HG03097 (cell line): ENCODE data around the gene EPAS1.

ENCODE experiments used
- ATAC-seq: cut with Tn5 transposase; IDR thresholded peaks from one replicate; pipeline ENCODE4 v1.9.1; 2021; ENCODE audit not compliant: unreplicated experiment, low FRiP score

The EPAS1 gene

GRCh38 chr2:46317094-46317486 lies 19.9 kb downstream of the EPAS1 start:
- ATAC-seq, result no peak

DNA sequence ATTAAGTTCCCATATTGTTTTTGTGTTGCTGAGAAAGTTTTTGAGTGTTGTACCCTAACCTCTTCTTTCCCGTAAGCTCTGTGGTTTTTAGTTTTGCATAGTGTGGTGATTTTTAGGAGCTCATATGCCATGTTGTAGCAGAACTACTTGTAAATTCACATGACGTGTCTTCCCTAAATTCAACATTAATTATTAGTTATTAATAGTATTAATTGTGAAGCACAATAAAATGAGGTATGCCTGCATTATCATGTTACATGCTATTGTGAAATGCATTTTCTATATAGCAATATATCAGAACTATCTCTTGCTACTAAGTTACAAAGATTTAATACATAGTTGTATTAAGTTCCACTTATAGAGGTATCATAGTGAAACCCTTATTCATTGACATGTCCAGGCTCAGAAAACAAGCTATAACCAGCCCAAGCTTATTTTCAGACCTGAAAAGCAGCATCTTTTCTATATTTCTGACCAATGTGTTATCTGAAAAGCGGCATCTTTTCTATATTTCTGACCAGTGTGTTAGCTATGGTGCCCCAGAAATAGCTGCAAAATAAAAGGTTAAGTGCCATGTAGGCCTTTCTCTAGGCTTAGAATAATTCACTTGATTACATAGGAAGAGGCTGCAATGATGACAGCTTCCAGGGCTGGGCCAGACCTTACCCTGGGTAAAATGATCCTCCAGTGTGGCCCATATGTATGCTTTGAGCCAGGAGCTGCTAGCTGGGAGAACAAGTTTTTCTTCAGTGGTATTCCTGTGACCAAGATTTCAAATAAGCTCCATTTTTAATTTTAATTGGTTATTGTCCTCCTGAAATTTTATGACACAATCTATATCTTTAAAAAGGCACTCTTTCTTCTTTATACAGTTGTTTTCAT lies 21.6 kb downstream of the EPAS1 start:
- ATAC-seq, result no peak

- no peak for ATAC-seq
These were observed 22.5 kb downstream of the EPAS1 start for GRCh38 chr2:46319711-46320110.

- no peak for ATAC-seq
These were observed 22.9 kb downstream of the EPAS1 start for GRCh38 chr2:46320141-46320567.

GRCh38 chr2:46323730-46324129 lies 26.5 kb downstream of the EPAS1 start:
- no peak for ATAC-seq

DNA sequence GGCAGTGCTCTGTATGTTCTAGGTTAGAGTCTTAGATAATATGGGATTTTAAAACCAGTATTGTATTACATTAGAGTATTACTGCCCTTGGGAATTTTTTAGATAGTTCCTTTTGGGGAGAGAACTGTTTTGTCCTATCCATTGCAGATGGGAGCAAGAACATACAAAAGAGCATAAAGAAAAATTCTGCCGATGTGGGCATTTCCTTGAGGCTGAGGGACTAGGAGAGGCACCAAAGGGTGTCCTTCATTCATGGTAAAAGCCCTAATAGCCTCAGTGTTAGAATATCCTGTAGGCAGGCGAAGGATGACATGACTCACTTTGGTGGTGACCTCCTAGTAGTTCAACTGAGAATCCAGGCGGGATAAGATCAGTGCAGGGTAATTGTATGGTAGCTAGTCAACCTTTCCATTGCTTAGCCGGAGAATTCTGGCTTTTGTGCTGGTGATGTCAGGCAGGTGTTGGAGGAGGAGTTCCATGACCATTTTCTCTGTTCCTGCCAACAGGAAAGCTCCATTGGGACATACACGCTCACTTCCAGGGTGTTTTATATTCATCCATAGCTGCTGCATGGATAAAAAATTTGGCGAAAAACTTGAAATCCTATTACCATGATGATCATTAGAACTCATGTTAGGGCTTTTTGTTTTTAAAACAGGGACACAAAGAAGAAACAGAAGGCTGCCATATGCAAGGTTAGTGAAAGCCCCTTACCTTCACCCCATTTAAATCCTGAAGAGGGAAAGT lies 28.1 kb downstream of the EPAS1 start:
- ATAC-seq, result no peak

- no peak for ATAC-seq
These were observed 29.2 kb downstream of the EPAS1 start for GRCh38 chr2:46326231-46326980.

- ATAC-seq, result no peak
These were observed 30.4 kb downstream of the EPAS1 start for GRCh38 chr2:46327627-46328026.

DNA sequence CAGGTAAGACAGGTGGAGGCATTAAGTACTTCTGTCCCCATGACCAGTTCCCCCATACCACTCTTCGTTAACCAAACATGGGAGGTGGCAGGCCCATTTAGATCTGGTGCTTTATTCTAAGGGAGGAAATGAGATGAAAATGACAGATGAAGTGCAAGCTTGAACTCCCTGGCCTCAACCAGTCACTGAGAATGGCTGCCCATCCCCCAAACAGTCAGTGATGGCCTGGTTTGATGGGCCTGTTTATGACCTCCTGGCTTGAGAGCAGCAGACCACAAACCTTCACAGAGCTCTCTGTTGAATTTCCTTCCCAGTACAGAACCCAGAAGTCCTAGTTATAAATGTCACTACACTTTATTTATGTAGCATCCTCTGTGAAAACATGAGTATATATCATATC lies 31.1 kb downstream of the EPAS1 start:
- no peak for ATAC-seq

GRCh38 chr2:46328829-46329228 lies 31.6 kb downstream of the EPAS1 start:
- ATAC-seq, result no peak

DNA sequence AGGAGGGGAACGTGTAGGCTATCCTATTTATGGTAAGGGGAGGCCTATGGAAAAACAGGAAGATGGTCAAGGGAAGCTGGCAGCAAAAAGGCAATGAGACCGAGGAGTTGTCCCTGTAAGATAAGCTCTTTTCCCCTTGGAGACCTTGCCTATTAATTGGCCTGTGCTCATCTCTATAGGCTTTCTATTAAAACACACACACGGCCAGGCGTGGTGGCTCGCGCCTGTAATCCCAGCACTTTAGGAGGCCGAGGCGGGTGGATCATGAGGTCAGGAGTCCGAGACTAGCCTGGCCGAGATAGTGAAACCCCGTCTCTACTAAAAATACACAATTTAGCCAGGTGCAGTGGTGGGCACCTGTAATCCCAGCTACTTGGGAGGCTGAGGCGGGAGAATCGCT lies 32.1 kb downstream of the EPAS1 start:
- no peak for ATAC-seq

GRCh38 chr2:46329803-46330775 lies 32.9 kb downstream of the EPAS1 start:
- ATAC-seq, result no peak

DNA sequence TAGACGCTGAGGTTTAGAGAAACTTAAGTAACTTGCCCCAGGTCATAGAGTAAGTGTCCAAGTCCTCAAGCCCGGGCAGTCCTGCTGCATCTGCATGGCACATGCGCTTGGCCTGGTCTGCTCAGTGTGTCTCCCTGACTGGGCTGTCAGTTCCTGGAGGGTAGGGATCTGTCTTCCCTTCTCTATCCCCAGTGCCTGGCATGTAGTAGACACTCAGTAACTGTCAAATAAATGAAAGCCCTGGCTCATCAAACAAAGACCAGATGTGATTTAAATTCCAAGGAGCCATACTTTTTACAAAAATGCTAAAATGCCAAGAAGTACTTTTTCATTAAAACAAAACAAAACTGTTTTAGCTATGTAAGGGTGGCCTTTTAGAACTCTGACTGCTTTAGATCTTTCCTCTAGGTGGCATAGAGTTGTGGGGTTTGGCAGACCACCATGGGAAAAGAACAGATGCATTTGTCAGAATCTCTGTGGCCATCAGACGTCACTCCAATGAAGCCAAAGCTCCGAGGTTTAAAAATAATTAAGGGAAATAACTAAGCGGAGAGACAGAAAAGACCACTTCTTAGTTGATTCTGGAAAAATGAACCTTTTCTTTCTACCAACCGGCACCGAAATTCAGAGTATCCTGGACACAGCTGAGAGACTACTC lies 34.0 kb downstream of the EPAS1 start:
- ATAC-seq, result no peak

GRCh38 chr2:46332686-46333281 lies 35.6 kb downstream of the EPAS1 start:
- no peak for ATAC-seq

GRCh38 chr2:46333912-46334311 lies 36.7 kb downstream of the EPAS1 start:
- ATAC-seq, result no peak

DNA sequence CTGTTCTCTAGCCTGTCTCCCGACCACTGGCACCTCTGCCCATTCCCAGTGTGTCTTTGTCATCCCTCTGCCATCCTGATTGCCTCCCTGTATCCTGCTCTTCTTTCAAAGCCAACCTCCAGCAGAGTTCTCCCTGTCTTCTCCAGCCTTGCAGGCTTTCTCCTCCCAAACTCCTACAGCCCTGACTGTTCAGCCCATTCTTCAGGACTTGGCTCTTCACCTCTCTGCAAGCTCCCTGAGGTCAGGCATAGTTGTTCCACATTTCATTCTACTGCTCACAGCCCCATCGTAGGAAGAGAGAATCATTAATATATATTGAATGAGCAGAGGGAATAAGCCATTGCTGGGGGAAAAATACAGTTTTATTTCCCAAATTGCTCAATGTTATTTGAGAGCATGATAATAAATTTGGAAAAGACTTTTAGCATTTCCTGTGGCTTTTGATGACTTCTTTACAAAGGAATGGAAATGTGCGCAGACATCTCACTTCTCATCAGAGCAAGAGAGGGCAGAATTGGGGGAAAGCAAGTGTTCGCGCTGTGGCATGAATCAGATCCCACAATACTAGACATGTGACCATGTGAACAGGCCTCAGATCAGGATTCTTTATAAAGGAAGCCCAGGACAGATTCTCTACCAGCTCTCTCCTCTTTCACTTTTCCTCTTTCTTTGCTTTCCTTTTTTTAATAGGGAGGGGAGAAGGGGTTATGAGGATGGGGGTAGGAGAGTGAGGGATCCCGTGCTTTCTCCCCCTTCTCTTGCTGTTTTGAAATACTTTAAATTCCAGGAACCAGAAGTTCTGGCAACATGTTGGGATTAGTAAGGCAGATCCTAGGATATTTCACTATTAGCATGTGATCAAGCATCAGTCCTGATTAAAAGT lies 37.4 kb downstream of the EPAS1 start:
- no peak for ATAC-seq

- ATAC-seq, result no peak
These were observed 38.4 kb downstream of the EPAS1 start for GRCh38 chr2:46335391-46336282.
